A549 (cell line): ENCODE measurements around the gene RNASE7.

Experiments
- CTCF ChIP-seq: fragments of >200 bp; sonication (Bioruptor Twin); formaldehyde crosslinking; IDR thresholded peaks from 3 replicates; pipeline ENCODE4 v1.5.1; 2016
- ELK1 ChIP-seq: fragments of 150-350 bp; IDR thresholded peaks from 2 replicates; pipeline ENCODE4 v1.6.1; 2014; ENCODE audit warnings: low read depth, mild to moderate bottlenecking, low read length
- EP300 ChIP-seq, 2 experiments: fragments of >200 bp; sonication (Bioruptor Twin); formaldehyde crosslinking; IDR thresholded peaks; 2 replicates in 1 of 2; 3 replicates in 1 of 2; pipeline ENCODE4 v1.6.1; 2016 to 2017
- JUN ChIP-seq, 2 experiments: fragments of >200 bp; sonication (Bioruptor Twin); formaldehyde crosslinking; IDR thresholded peaks; 2 replicates in 1 of 2; 3 replicates in 1 of 2; pipeline ENCODE4 v1.6.1; 2016 to 2017
- SMC3 ChIP-seq: fragments of >200 bp; sonication (Bioruptor Twin); formaldehyde crosslinking; IDR thresholded peaks from 3 replicates; pipeline ENCODE4 v1.6.1; 2018; ENCODE audit warnings: inconsistent platforms

- TF ChIP-seq JUN (IDR thresholded peaks at IDR 0.05), result no peak
- no peak for TF ChIP-seq EP300 (IDR thresholded peaks at IDR 0.05)
- no peak for TF ChIP-seq SMC3
- TF ChIP-seq CTCF, result no peak
- no peak for TF ChIP-seq ELK1
Measured at GRCh38 chr14:21078287-21078686, 36.1 kb downstream of the RNASE7 start.
